GM23338 (cell line): ENCODE measurements around the gene NUP98. TPM values are rescaled to one million over a fixed set of nuclear protein-coding genes. Genes with fewer than 3 reads are reported as not detected.

Experiments
- ATAC-seq: fragments of 200-7000 bp; cut with Tn5 transposase; 3 replicates; pipeline ENCODE4 v1.9.1; 2020
- DNase-seq: peaks from one replicate; pipeline ENCODE4 v3.0.0-alpha.2; 2015; ENCODE audit warnings: low spot score
- H2AFZ ChIP-seq: fragments of 200-600 bp; sonication (generic); 2 replicates; pipeline ENCODE4 v1.8.0; 2016; ENCODE audit warnings: antibody characterized with exemption, mild to moderate bottlenecking, moderate library complexity
- H3F3A ChIP-seq: fragments of 200-600 bp; sonication (generic); replicated peaks from 2 replicates; pipeline ENCODE4 v1.8.0; 2017; ENCODE audit warnings: antibody characterized with exemption, mixed run types, low read depth
- H3K27ac ChIP-seq: fragments of 200-600 bp; sonication (generic); 2 replicates; pipeline ENCODE4 v1.6.1; 2016; ENCODE audit warnings: low read depth
- H3K27me3 ChIP-seq: fragments of 200-600 bp; sonication (generic); 2 replicates; pipeline ENCODE4 v1.8.0; 2016; ENCODE audit warnings: mild to moderate bottlenecking, mixed run types, moderate library complexity; ENCODE audit not compliant: insufficient read depth
- H3K36me3 ChIP-seq: fragments of 200-600 bp; sonication (generic); 2 replicates; pipeline ENCODE4 v1.8.0; 2016; ENCODE audit warnings: mild to moderate bottlenecking; ENCODE audit not compliant: insufficient read depth
- H3K4me1 ChIP-seq: fragments of 200-600 bp; sonication (generic); 2 replicates; pipeline ENCODE4 v1.8.0; 2016; ENCODE audit warnings: mild to moderate bottlenecking, moderate library complexity; ENCODE audit not compliant: insufficient read depth
- H3K4me2 ChIP-seq: fragments of 200-600 bp; sonication (generic); 2 replicates; pipeline ENCODE4 v1.7.1; 2017; ENCODE audit warnings: mixed run types
- H3K4me3 ChIP-seq: fragments of 200-600 bp; sonication (generic); 2 replicates; pipeline ENCODE4 v1.6.1; 2016; ENCODE audit warnings: mixed run types
- H3K79me2 ChIP-seq: fragments of 200-600 bp; sonication (generic); replicated peaks from 2 replicates; pipeline ENCODE4 v1.8.0; 2017; ENCODE audit warnings: mild to moderate bottlenecking; ENCODE audit not compliant: insufficient read depth
- H3K9me2 ChIP-seq: fragments of 200-600 bp; sonication (generic); 2 replicates; pipeline ENCODE4 v1.8.0; 2017; ENCODE audit not compliant: insufficient read depth
- H4K20me1 ChIP-seq: fragments of 200-600 bp; sonication (generic); replicated peaks from 2 replicates; pipeline ENCODE4 v1.8.0; 2017; ENCODE audit warnings: mild to moderate bottlenecking; ENCODE audit not compliant: insufficient read depth
- H3K27ac Mint-ChIP-seq: 2 replicates; pipeline ENCODE4 v1.8.0; 2020; ENCODE audit warnings: inconsistent platforms, mild to moderate bottlenecking, moderate library complexity, mixed read lengths
- H3K27me3 Mint-ChIP-seq: 3 replicates; pipeline ENCODE4 v1.8.0; 2022; ENCODE audit warnings: low read depth, mild to moderate bottlenecking, moderate library complexity, mixed read lengths, inconsistent platforms; ENCODE audit not compliant: insufficient read depth, poor library complexity
- H3K36me3 Mint-ChIP-seq: 3 replicates; pipeline ENCODE4 v1.8.0; 2021; ENCODE audit warnings: low read depth, mild to moderate bottlenecking, inconsistent platforms, moderate library complexity, mixed read lengths
- H3K4me1 Mint-ChIP-seq: 3 replicates; pipeline ENCODE4 v1.8.0; 2020; ENCODE audit warnings: mild to moderate bottlenecking, inconsistent platforms, mixed read lengths
- H3K4me3 Mint-ChIP-seq: 3 replicates; pipeline ENCODE4 v1.8.0; 2021; ENCODE audit warnings: moderate library complexity, mild to moderate bottlenecking, inconsistent platforms, mixed read lengths
- H3K9me3 Mint-ChIP-seq: 3 replicates; pipeline ENCODE4 v1.8.0; 2020; ENCODE audit warnings: moderate library complexity, mild to moderate bottlenecking, inconsistent platforms, mixed read lengths
- CREB1 ChIP-seq: fragments of 250-450 bp; sonication (Bioruptor Pico); IDR thresholded peaks from 2 replicates; pipeline ENCODE4 v1.5.0; 2020; ENCODE audit warnings: low read depth, mild to moderate bottlenecking, moderate library complexity
- CTCF ChIP-seq, 2 experiments: fragments of 200-600 bp in 1 of 2; sonication (generic) in 1 of 2; conservative IDR thresholded peaks; 2 replicates each; pipeline versions ENCODE4 v1.5.1 to v1.6.1; 2016 to 2017; ENCODE audit warnings: antibody characterized with exemption in 2 of 2, low read depth in 2 of 2, mild to moderate bottlenecking in 2 of 2, moderate library complexity in 1 of 2
- ETS1 ChIP-seq: IDR thresholded peaks from 2 replicates; pipeline ENCODE4 v1.6.1; 2016; ENCODE audit warnings: antibody characterized with exemption
- EZH2 ChIP-seq: fragments of 200-600 bp; sonication (generic); IDR thresholded peaks from one replicate; pipeline ENCODE4 v1.8.0; 2017; ENCODE audit warnings: antibody characterized with exemption, mild to moderate bottlenecking, low read depth; ENCODE audit not compliant: unreplicated experiment
- EZH2phosphoT487 ChIP-seq: fragments of 200-600 bp; sonication (generic); IDR thresholded peaks from one replicate; pipeline ENCODE4 v1.8.1; 2018; ENCODE audit warnings: antibody characterized with exemption; ENCODE audit not compliant: unreplicated experiment
- NANOG ChIP-seq: IDR thresholded peaks from 2 replicates; pipeline ENCODE4 v1.6.1; 2016; ENCODE audit warnings: antibody characterized with exemption, borderline replicate concordance
- POLR2AphosphoS5 ChIP-seq: IDR thresholded peaks from 2 replicates; pipeline ENCODE4 v1.6.1; 2016; ENCODE audit warnings: antibody characterized with exemption, low read depth
- REST ChIP-seq: IDR thresholded peaks from one replicate; pipeline ENCODE4 v1.6.1; 2018; ENCODE audit warnings: antibody characterized with exemption; ENCODE audit not compliant: unreplicated experiment
- ZNF114 ChIP-seq: fragments of 250-450 bp; sonication (Bioruptor Pico); IDR thresholded peaks from 2 replicates; pipeline ENCODE4 v1.5.0; 2020; ENCODE audit warnings: mild to moderate bottlenecking, moderate library complexity
- ZNF331 ChIP-seq: fragments of 250-450 bp; sonication (Bioruptor Pico); IDR thresholded peaks from 2 replicates; pipeline ENCODE4 v1.5.0; 2020; ENCODE audit warnings: low read depth, mild to moderate bottlenecking, moderate library complexity
- ZNF462 ChIP-seq: fragments of 250-450 bp; sonication (Bioruptor Pico); IDR thresholded peaks from 2 replicates; pipeline ENCODE4 v1.5.0; 2020; ENCODE audit warnings: mild to moderate bottlenecking, moderate library complexity
- polyA plus RNA-seq: library from polyadenylated mRNA; unstranded; fragments of >200 nt; fragmentation: Nextera tagmentation; extraction: Ambion mirVana; gene quantifications from 2 replicates; pipeline ENCODE4 v1.2.1, GENCODE V29; 2016
- total RNA-seq: library from RNA; depleted of rRNA; stranded (reverse); fragments of >200 nt; shearing (Covaris generic); gene quantifications from 2 replicates; pipeline ENCODE4 v1.2.3, GENCODE V29; 2014

The NUP98 gene
- total and polyA plus RNA-seq, 2 experiments from 2014 or later: 23.9 to 174 TPM

- H3K4me1 Mint-ChIP-seq: peaks cover 16% of the 10 kb centered on the region
- H3K9me3 Mint-ChIP-seq: no peaks in the 10 kb centered on the region
- Histone ChIP-seq H3K27me3 (no peaks in the 10 kb centered on the region), H3K9me2 (no peaks in the 10 kb centered on the region), H3K79me2 (peaks cover 11% of the 10 kb centered on the region; the same call in 1 of the 2 replicates), H3K4me3 (peak overlapping the region; percentile 92; the same call in 1 of the 2 replicates), H3K27ac (no peak overlapping the region), H2AFZ (no peak overlapping the region), H3K36me3 (no peaks in the 10 kb centered on the region), H3K4me1 (no peaks in the 10 kb centered on the region; the same call in 1 of the 2 replicates), H3K4me2 (peak overlapping the region; percentile 96), H4K20me1 (no peaks in the 10 kb centered on the region; the same call in 1 of the 2 replicates), H3F3A (0 out of 2 replicates have a peak, but pooled peaks cover 3% of the 10 kb centered on the region)
- no peak overlapping the region; the same call in 1 of the 2 replicates for H3K27ac Mint-ChIP-seq
- DNase-seq (peak; percentile 25), ATAC-seq (no peak)
- H3K4me3 Mint-ChIP-seq: peak overlapping the region; percentile 97
- no peaks in the 10 kb centered on the region; the same call in 2 of the 3 replicates for H3K36me3 Mint-ChIP-seq
- TF ChIP-seq POLR2AphosphoS5 (no peak), CTCF (conservative IDR thresholded peaks at IDR 0.05; ENCODE audit: low read depth in 2 of 2) (no peak), ZNF331 (no peak), ZNF114 (CRISPR knock-in tag) (no peak), ETS1 (no peak), CREB1 (CRISPR knock-in tag) (no peak), EZH2 (no peak), REST (no peak), ZNF462 (CRISPR knock-in tag) (no peak), EZH2phosphoT487 (no peak), NANOG (no peak)
- peaks cover 8% of the 10 kb centered on the region for H3K27me3 Mint-ChIP-seq
These were observed 12.2 kb upstream of the NUP98 start for GRCh38 chr11:3809624-3809928.
